ENCODE data around the gene PACS1. TPM values are rescaled to one million over a fixed set of nuclear protein-coding genes. Genes with fewer than 3 reads are reported as not detected.
A peak's percentile ranks its signal among the peaks of the same experiment; 100 is the strongest.

PACS1 gene
- total RNA-seq, 1 experiment from 2014 or later: 91.8 TPM

DNA sequence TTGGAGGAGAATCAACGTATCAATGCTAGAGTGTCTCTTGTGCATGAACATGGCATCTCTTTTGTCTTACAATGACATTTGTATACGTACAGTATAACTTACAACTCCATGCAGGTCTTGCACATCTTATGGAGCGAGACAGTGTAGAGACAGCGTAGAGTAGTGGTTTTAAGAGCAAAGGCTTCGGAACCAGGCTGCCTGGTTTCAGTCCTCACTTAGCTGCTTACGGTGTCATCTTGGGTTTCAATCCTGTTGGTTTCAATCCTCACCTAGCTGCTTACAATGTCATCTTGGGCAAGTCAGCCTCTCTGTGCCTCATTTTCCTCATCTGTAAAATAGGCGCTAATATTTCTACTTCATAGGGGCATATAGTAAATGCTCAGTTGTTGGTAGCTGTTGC lies 98.2 kb downstream of the PACS1 start:
- CTCF ChIA-PET: no interaction called here

GRCh38 chr11:66172146-66172545 lies 102.1 kb downstream of the PACS1 start:
- CTCF ChIA-PET: no interaction called here
- no peaks in the 10 kb centered on the region for H3K27me3 ChIP-seq (ENCODE audit: control insufficient read depth, insufficient read depth, low read length)
- intact Hi-C loops (cut with micrococcal nuclease; ENCODE audit: unreplicated experiment) (no loop called here), in situ Hi-C loops (cut with HindIII; ENCODE audit: low pct_unique_long_range_greater_than_20kb, low sequenced_read_pairs) (no loop called here)
- ATAC-seq: peak; percentile 90
- H3K9me3 ChIP-seq (ENCODE audit: control insufficient read depth, insufficient read depth, low read depth, low read length): no peaks in the 10 kb centered on the region
- POLR2A ChIA-PET: no interaction called here
- H3K4me1 ChIP-seq (ENCODE audit: control insufficient read depth, insufficient read depth, low read length): peaks cover 7% of the 10 kb centered on the region
- DNase-seq (ENCODE audit: low read depth, low spot score): no peak
- TF ChIP-seq, protein P1, sequence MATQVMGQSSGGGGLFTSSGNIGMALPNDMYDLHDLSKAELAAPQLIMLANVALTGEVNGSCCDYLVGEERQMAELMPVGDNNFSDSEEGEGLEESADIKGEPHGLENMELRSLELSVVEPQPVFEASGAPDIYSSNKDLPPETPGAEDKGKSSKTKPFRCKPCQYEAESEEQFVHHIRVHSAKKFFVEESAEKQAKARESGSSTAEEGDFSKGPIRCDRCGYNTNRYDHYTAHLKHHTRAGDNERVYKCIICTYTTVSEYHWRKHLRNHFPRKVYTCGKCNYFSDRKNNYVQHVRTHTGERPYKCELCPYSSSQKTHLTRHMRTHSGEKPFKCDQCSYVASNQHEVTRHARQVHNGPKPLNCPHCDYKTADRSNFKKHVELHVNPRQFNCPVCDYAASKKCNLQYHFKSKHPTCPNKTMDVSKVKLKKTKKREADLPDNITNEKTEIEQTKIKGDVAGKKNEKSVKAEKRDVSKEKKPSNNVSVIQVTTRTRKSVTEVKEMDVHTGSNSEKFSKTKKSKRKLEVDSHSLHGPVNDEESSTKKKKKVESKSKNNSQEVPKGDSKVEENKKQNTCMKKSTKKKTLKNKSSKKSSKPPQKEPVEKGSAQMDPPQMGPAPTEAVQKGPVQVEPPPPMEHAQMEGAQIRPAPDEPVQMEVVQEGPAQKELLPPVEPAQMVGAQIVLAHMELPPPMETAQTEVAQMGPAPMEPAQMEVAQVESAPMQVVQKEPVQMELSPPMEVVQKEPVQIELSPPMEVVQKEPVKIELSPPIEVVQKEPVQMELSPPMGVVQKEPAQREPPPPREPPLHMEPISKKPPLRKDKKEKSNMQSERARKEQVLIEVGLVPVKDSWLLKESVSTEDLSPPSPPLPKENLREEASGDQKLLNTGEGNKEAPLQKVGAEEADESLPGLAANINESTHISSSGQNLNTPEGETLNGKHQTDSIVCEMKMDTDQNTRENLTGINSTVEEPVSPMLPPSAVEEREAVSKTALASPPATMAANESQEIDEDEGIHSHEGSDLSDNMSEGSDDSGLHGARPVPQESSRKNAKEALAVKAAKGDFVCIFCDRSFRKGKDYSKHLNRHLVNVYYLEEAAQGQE (IDR thresholded peaks at IDR 0.05; ENCODE audit: insufficient read depth in 1 of 2, low read depth in 2 of 2, low read length in 1 of 2): no peak
- TF ChIP-seq SIN3A (IDR thresholded peaks at IDR 0.05; ENCODE audit: borderline replicate concordance, insufficient read depth, low read depth, low read length): no peak
- no peak for TF ChIP-seq CTCF (IDR thresholded peaks at IDR 0.05)
- TF ChIP-seq TCF7L2 (IDR thresholded peaks at IDR 0.05; ENCODE audit: low read depth, low read length): no peak
- no peak for TF ChIP-seq POLR2AphosphoS5 (IDR thresholded peaks at IDR 0.05; ENCODE audit: low read depth, low read length)
- no peak overlapping the region for H3K27ac ChIP-seq (ENCODE audit: low read length)
- no TSS peak for BruUV-seq (replicated peaks)
- no peak overlapping the region for H3K4me3 ChIP-seq (ENCODE audit: low read depth in 2 of 2, low read length in 2 of 2)
- H3K36me3 ChIP-seq (ENCODE audit: control insufficient read depth, insufficient read depth, low read length): no peaks in the 10 kb centered on the region

More for the DNA sequence above, 98.2 kb downstream of the PACS1 start:
- intact Hi-C loops (cut with micrococcal nuclease; ENCODE audit: unreplicated experiment) (no loop called here), in situ Hi-C loops (cut with HindIII; ENCODE audit: low pct_unique_long_range_greater_than_20kb, low sequenced_read_pairs) (no loop called here)
- Histone ChIP-seq H3K27ac (ENCODE audit: low read length) (no peak overlapping the region), H3K4me3 (ENCODE audit: low read depth in 2 of 2, low read length in 2 of 2) (no peak overlapping the region), H3K36me3 (ENCODE audit: control insufficient read depth, insufficient read depth, low read length) (no peaks in the 10 kb centered on the region), H3K27me3 (ENCODE audit: control insufficient read depth, insufficient read depth, low read length) (no peaks in the 10 kb centered on the region), H3K9me3 (ENCODE audit: control insufficient read depth, insufficient read depth, low read depth, low read length) (no peaks in the 10 kb centered on the region), H3K4me1 (ENCODE audit: control insufficient read depth, insufficient read depth, low read length) (peaks cover 7% of the 10 kb centered on the region)
- POLR2A ChIA-PET: no interaction called here
- no peak for ATAC-seq
- DNase-seq (ENCODE audit: low read depth, low spot score): no peak
- no TSS peak for BruUV-seq (replicated peaks)
- TF ChIP-seq, protein P1 (IDR thresholded peaks at IDR 0.05; ENCODE audit: insufficient read depth in 1 of 2, low read depth in 2 of 2, low read length in 1 of 2): no peak
- no peak for TF ChIP-seq POLR2AphosphoS5 (IDR thresholded peaks at IDR 0.05; ENCODE audit: low read depth, low read length)
- TF ChIP-seq SIN3A (IDR thresholded peaks at IDR 0.05; ENCODE audit: borderline replicate concordance, insufficient read depth, low read depth, low read length): no peak
- TF ChIP-seq CTCF (IDR thresholded peaks at IDR 0.05): no peak
- no peak for TF ChIP-seq TCF7L2 (IDR thresholded peaks at IDR 0.05; ENCODE audit: low read depth, low read length)

All from Panc1 (cell line).